GM18858 (cell line): ENCODE measurements around the gene CACNA1D.
"Not testable (repeated sequence)": the region's sequence is repeated elsewhere in the genome, so short reads cannot be mapped to it uniquely, and the experiment has no call there.

Experiments
- ATAC-seq: cut with Tn5 transposase; IDR thresholded peaks from one replicate; pipeline ENCODE4 v1.9.1; 2021; ENCODE audit not compliant: unreplicated experiment

CACNA1D gene

DNA sequence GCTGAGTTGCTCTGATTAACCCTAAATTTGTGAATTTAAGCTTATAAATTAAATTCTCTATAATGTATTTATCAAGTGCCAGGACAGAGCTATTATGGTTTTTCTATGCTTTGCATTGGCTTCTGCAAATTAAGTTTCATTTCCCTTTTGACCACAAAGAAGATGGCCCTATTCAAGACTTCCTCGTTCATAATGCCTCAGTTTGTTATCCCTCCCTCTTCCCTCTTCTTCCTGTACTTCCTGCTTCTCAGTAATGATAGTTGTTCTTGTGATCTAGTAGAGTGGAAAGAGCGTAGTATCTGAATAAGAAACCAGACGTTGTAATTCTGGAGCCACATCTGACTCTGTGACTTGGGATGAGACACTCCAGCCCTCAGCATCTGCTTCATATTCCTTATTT lies 118.7 kb downstream of the CACNA1D start:
- no peak for ATAC-seq

DNA sequence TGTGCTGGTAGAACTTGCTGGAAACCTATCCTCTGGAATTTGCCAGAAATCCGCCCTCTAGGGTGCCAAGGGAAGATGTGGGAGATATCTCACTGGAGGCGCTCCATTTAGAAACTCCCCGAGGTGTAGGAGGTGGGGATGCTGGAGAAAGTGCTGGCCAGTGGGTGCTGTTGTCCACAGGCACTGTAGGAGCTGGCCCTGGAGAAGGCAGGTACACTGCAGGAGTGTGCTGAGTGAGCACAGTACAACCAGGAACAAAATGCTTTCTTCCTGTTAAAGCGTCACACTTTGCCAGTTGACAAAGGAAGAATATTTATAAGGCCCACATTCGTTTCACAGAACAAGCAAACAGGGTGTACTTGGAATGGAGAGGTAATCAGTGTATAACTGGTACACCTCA lies 119.9 kb downstream of the CACNA1D start:
- ATAC-seq, result no peak

DNA sequence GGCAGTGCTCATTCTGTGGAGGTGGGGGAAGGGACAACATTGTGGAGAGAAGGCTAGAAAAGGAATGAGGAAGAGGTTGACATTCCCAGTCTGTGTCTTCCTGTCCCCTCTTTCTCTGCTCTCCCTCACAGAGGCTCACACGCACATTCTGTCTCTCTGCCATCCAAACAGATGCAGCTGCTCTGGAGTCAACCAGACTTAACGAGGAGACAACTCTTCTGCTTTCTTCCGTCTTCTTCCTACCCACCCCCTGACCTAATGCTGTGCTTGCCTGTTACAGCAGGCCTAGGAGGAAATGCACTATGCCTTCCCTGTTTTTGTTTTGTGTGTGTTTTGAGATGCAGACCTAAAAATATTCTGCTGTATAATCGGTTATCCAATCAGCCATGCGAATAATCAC lies 121.9 kb downstream of the CACNA1D start:
- no peak for ATAC-seq

DNA sequence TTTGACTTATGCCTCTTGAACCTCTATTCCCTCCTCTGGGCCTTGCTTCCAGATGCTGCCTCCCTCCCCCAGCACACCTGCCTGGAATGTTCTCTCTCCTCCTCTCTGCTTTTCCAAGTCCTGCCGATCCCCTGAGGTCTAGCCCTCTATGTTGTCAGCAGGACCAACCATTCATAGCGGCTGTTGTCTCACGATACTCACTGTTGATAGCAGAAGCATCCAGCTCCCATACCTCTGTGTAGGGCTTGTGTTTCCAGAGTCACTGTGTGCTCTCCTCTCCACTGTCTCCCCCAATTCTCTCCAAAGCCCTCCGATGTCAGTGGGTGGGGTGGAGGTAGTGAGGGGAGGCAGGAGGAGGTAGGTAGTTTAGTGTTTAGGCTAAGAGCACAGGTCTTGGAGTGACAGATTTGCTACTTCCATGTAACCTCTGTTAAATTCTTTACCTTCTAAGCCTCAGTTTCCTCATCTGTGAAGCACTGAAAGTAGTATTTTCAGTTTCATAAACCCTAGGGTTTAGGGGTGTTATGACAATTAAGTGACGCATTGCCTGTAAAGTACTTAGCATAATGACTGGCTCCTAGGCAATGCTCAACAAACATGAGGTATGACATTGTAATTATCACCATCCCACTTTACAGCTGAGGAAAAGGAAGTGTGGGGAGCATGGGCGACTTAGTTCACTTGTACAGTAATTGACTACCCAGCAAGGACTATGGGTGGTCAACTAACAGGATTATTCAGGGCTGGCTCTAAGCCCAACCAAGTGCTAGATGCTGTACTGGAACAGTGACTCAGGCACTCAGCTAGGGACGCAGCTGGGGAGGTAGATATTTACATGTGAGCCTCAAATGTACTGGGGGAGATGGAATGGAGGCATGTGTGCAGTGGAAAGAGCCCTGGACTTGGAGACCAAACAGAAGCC lies 122.8 kb downstream of the CACNA1D start:
- no peak for ATAC-seq

DNA sequence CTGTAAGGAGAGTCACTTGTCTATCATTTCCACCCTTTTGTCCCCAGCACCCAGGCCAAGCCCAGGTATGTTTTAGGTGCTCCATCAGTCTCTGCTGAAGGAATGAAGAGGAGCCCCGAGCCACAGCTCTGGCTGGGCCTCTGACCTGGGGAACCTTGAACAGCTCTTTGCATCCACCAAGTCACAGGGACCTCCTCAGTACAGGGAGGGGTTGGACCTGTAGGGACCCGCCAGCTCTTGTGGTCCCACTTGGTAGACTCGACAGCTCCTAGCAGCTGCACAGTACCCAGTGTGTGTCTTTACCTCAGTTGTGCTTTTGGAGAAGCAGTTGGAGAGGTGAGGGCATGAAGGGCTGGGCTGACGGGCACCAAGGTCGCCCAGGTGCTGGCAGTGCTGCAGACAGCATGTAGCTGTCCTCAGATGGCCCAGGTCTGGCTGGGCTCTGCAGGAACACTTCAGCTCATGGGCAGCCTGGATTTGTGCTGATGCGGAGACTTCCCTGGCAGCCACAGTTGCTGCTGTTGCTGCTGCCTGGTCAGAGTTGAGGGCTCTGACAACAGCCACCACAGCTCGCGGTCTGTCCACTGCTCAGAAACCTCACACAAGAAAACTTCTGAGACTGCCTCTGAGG lies 123.6 kb downstream of the CACNA1D start:
- ATAC-seq, result no peak

DNA sequence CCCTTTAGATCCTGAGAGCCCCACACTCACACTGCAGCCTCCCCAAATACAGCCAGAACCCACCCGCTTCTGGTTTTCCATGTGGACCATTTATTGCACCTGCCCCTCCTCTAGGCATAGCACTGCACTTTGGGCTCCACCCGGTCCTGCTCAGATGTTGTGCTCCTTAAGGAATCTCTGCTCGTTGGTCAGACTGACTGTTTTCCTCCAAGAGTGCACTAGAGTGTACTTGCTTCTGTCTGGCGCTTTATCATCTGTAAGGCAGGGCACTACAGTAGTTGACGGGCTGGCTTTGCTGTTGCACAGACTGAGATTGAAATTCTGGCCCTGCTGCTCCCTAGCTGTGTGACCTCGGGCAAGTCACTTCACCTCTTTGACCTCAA lies 124.1 kb downstream of the CACNA1D start:
- ATAC-seq, result no peak

DNA sequence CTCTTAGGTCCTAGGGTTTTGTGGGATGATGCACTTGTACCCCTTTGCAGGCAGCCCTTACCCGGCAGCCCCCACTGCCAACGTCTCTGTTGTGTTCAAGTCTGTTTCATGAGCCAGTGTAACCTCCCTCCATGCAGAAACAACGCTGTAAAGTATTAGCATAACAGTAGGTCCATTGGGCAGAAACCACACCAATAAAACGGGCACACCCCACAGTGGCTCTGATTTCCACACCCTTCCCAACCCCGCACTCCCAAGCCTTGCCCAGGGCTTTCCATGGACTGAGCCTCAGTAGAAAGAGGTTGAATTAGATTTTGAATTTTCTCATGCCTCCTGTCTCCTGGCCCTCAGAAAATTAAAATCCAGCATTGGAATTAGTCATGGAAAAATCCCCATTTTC lies 124.5 kb downstream of the CACNA1D start:
- no peak for ATAC-seq

DNA sequence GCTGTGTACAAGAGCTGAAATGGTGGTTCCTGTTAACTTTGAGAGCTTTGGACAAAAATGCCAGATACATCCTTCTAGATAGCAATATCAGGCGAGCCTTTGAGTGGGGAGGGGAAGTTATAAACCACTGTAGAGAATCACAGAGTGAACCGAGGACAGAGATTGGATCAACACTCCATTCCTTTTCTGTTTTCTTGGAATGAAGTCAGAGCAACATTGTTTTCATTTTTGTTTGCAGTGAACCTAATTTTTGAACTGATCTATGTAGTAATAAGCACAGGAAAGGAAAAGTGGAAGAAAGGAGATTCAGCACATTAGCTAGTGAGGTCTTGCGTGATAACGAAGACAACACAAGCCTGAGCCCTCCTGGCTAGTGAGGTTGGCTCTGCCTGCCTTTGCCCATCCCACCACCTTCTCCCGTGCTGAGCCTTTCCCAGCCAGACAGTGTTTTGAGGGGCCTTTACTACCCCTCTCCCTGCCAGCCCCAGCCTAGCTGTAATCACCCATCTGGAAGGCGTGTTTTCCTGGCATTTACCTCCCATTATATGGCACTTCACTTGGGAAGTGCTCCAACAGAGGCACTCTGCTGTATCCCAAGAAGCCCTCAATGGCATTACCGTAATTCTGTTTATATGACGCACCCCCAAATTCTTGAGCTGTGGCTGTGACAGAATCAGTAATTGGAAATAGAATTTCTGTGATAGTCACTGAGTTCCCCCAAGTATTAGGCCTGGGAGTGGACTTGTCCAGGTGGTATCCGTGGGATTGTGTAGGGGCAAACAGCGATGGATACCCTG lies 129.8 kb downstream of the CACNA1D start:
- no peak for ATAC-seq

DNA sequence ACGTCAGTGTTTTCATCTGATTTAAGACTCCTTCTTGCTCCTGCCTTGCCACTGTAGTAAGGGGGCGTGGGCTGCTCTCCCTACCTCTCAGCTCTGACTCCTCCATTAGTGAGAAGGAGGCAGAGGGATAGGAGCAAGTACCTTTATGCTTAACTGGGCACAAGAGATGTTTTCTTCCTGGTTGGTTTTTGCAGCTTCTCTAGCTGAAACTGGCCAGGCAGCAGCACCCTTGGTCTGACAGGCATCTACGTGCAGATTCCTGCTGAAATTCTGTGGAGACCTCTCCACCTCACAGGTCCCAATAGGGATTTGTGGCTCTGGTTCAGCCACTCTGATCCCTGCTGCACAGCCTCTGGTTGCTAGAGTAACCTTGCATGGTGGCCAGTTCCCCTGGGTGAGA lies 132.5 kb downstream of the CACNA1D start:
- ATAC-seq, result no peak

DNA sequence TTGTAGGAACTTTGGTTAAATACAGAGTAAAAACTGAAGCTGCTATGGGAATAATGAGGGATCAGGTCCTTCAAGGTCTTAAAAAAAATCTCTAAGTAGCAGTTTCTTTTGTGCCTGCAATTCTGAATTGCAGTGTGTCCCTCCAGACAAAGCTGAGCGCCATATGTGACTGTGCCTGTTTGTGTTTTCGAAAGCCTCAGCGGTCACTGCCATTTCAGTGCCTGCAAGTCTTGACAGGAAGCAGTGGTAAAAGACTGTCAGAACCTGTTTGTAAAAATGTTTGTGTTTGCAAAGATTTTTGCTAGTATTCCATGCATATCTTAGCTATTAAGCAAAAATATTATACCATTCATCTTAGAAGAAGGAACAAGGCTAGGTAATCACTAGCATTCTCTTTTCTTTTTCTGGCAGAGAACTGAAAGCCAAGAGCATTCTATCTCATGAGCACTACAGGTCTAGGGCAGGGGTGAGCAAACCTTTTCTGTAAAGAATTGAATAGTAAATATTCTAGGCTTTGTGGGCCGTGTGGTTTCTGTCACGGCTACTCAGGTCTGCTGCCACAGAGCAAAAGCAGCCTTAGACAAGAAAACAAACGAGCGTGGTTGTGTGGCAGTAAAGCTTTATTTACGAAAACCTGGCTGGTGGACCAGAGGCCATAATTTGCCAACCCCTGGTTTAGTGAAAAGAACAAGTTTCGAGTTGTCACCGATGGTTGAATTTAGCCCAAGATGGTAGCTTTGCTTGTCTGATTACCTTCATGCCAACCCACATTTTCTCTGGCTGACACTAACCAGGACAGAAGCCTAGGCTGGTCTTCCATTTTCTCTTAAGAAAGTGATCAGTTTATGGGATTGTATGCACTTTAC lies 134.4 kb downstream of the CACNA1D start:
- no peak for ATAC-seq

DNA sequence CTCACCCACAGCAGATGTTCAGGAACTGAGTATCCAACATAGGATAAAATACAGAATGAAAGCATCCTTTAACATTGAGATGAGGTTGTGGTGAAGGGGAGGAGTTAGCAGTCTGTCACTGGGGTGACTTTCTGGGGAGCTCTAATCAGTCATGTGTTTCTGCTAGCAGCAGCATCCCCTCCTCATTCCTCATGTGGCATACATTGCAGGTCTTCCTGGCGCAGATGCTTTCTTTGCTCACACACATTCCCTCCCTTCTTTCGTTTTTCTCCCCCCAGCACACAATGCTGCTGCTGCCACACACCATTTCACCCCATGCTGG lies 135.0 kb downstream of the CACNA1D start:
- no peak for ATAC-seq

DNA sequence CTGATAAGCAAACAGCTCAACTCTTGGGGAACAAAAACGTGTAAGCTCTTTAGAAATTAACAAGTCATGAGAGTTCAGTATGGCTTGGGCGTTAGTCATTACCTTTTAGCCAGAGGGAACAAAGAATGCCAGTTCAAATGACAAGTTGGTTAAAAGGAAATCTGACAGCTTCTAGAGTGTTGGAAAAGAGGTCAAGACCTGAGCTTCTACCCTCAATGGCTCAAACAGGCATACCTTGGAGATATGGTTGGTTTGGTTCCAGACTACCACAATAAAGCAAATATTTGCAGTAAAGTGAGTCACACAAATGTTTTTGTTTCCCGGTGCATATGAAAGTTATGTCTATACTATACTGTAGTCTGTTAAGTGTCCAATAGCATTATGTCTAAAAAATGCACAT lies 136.1 kb downstream of the CACNA1D start:
- no peak for ATAC-seq

DNA sequence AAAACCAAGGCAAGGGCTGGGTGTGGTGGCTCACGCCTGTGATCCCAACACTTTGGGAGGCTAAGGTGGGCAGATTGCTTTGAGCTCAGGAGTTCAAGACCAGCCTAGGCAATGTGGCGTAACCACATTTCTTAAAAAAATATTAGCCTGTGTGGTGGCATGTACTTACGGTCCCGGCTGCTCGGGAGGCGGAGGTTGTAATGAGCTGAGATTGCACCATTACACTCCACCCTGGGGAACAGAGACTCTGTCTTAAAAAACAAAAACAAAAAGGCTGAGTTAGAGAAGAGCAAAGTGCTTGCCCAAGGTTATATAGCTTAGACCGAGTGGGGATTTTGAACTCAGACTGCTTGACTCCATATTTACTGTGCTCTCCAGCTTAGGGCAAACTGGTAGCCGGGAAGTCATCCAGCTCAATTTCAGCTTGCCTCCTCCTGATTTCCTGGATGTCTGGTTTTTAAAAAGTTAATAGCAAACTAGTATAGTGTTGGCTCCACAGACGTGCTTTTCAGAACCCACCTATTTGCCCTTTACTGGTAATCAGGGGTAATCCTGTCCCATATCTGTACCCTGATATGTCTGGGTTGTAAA lies 138.9 kb downstream of the CACNA1D start:
- ATAC-seq, result no peak

DNA sequence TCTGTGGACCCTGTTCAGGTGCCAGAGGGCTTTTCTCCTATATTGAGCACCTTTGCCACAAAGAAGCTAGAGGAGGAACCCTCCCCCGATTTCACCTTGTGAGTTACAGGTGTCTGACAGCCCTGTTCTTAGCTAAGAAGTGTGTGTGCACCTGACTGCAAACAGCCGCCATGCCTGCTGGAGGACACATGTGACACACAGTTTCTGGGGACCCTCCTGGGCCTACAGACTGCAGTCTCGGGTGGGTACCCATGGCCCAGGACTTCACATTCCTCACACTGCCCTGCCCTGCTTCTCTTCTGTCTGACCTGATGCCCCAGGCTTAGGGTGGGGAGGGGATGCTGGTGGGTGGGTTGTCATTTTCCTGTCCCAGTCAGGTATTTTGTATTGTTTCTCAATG lies 140.6 kb downstream of the CACNA1D start:
- ATAC-seq, result no peak

DNA sequence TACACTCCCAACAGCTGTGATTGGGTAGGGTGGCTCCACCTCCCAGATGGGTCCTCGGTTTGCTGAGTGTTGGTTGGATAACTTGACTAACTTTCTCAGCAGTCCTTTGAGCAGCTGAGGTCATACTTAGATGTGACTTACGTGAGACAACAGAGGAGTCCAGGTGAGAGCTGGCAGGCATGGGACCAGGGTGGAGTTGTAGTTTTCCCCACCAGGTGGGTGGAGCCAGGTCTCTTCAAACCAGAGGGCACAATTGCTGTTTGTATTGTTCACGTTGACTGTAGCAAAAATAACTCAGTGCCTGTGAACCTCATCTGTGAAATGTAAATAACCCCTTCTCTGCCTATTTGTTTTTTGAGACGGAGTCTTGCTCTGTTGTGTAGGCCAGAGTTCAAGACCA lies 144.4 kb downstream of the CACNA1D start:
- not testable (repeated sequence) for ATAC-seq

DNA sequence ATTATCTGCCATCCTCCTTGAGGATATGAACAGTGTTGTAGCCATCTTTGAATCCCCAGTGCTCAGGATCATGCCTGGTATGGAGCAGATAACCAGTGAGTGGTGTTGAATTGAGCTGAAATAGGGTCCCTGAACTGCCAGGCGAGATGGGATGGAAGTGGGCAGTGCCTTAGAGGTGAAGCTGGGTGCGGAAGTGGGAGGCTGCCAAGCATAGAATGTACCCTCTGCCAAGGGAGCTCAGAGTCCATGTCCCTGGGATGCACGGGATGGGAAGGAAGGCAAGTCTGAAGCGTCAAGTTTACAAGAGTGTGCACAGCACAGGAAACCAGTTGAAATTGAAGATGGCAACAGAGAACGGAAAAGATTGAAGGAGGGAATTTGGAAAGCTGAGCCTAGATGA lies 147.0 kb downstream of the CACNA1D start:
- ATAC-seq, result no peak

DNA sequence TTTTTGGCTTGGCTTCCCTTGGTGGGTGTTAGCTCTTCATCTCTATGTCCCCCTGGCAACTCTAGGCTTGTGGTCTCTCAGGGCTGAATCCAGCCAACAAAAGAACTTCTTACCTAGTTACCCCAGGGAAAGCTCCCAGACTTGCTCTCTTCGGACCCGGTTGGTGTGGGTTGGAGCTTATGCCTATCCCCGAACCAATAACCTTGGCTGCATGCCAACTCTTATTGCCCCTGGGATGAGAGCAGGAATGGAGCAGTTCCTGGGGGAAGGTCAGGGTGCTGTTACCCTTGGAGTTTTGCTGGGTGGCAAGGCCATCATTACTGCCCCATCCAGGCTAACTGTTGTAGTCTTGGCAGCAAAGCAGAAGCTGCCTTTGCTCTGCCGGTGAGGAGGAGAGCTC lies 147.8 kb downstream of the CACNA1D start:
- ATAC-seq, result no peak

DNA sequence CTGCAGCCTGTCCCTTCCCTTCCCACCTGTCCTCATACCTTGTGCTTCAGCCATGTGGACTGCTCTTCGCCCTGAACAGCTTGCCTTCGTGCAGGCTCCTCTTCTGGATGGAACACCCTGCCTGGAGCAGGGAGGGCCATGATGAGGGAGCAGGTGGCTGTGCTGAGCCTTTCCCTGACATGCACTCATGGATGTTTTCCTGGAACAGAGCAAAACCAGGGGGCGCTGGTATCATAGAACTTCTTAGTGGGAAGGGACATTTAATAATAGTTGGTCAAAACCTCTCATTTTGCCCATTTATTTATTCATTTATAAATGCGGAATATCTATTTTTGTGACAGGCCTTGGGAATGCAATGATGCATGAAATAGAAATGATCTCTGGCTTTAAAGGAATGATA lies 149.3 kb downstream of the CACNA1D start:
- no peak for ATAC-seq

DNA sequence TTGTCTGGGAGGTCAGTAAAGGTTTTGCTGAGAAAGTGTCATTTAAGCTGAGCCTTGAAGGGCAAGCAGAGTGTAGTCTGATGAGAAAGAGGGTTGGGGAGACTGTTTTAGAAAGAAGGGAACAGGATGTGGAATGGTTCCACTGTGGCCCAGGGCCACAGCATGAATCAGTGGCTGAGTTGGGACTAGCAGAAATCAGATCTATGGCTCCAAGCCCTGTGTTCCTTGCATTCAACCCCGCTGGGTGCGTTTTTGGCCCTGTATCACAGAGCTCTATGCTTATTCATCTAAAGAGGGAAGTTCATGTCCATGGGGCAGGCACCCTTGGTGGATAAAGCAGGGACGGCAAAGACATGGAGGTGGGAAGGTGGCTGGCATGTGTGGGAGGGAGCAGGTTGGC lies 151.3 kb downstream of the CACNA1D start:
- no peak for ATAC-seq

DNA sequence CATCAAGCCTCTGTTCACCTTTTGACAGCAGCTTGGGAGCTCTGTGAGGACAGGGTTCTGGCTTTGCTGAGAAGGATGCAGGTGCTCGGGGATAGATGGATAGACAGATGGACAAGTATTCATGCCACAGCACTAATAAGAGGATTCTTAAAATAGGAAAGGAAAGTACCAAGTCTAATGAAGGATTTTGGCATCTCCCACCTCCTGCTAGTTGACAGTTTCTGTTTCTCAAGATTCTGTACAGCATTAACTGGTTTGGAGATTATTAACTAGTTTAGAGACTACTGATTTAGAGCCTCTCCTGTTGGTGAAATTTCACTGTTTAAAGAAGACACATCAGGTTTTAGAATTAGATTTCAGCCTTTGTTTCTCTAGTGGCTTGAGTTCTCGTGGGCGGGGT lies 152.3 kb downstream of the CACNA1D start:
- ATAC-seq, result no peak

DNA sequence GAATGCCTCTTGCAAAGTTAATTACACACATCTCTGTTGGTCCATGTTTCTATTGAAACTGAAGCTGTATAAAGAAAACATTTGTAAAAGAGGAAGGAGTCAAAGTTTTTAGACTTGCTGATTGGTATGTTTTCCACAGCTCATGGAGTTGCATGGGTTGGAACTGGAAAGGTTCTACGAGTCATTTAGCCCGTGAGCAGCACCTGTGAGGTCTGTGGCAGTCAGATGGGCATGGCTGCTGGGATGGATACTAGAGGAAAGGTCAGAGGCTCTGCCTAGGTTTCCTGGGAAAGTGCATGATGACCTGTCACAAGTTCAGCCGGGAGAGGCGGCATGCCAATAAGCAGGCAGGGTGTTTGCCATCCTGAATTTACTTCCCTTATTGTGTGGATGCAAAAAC lies 155.4 kb downstream of the CACNA1D start:
- no peak for ATAC-seq
